HepG2 (cell line): ENCODE data around the gene MMP17. TPM values are rescaled to one million over a fixed set of nuclear protein-coding genes. Genes with fewer than 3 reads are reported as not detected.

Experiments
- ATAC-seq: fragments of 200-7000 bp; cut with Tn5 transposase; 3 replicates; pipeline ENCODE4 v1.9.1; 2020; ENCODE audit warnings: mild to moderate bottlenecking, moderate library complexity
- BruUV-seq: library from RNA; stranded (reverse); fragments of 400-500 nt; replicated peaks from 2 replicates; lab custom pipeline; 2021; lab: Mats Ljungman, UMichigan
- CTCF ChIA-PET: fragments of 300-600 bp; formaldehyde crosslinking; extraction: SDS; loops from one replicate; lab custom pipeline; 2021; ENCODE audit warnings: low total read pairs, inconsistent platforms, low intra/inter-chr PET ratio; lab: Yijun Ruan, JAX
- POLR2A ChIA-PET: fragments of 350-600 bp; sonication (Branson Sonifier 250); formaldehyde crosslinking; loops from one replicate; lab custom pipeline; 2020; ENCODE audit warnings: antibody characterized with exemption, inconsistent platforms; lab: Yijun Ruan, JAX
- DNase-seq: peaks from one replicate; pipeline ENCODE4 v3.0.0-alpha.2; 2015; ENCODE audit warnings: low spot score
- FAIRE-seq: peaks from 3 replicates; lab custom pipeline; 2011; peaks lifted over from hg19 to GRCh38; lab: Jason Lieb, UNC
- H2AFZ ChIP-seq: one replicate; pipeline ENCODE4 v1.6.1; 2011; ENCODE audit warnings: low read length, inconsistent platforms
- H3K27ac ChIP-seq: fragments of 300-600 bp; 3 replicates; pipeline ENCODE4 v1.8.0; 2011; ENCODE audit warnings: mixed run types, mild to moderate bottlenecking, mixed read lengths, low read length, inconsistent platforms; ENCODE audit not compliant: insufficient read depth; ENCODE audit errors: extremely low read length
- H3K27me3 ChIP-seq, 2 experiments: fragments of 200-600 bp in 1 of 2; 2 replicates in 1 of 2; 3 replicates in 1 of 2; pipeline versions ENCODE4 v1.6.0 to v1.8.0; 2011; ENCODE audit warnings: low read length in 2 of 2, mild to moderate bottlenecking in 2 of 2, moderate library complexity in 2 of 2, inconsistent platforms in 1 of 2; ENCODE audit not compliant: insufficient read depth in 2 of 2, control insufficient read depth in 1 of 2
- H3K36me3 ChIP-seq, 2 experiments: fragments of 200-600 bp in 1 of 2; replicated peaks in 1 of 2; 2 replicates in 1 of 2; 3 replicates in 1 of 2; pipeline versions ENCODE4 v1.5.1 to v1.8.0; 2011; ENCODE audit warnings: low read length in 2 of 2, inconsistent platforms in 1 of 2; ENCODE audit not compliant: insufficient read depth in 2 of 2, control insufficient read depth in 1 of 2
- H3K4me1 ChIP-seq: 2 replicates; pipeline ENCODE4 v1.5.1; 2012; ENCODE audit warnings: low read length, inconsistent platforms; ENCODE audit not compliant: insufficient read depth
- H3K4me2 ChIP-seq: 2 replicates; pipeline ENCODE4 v1.6.0; 2011; ENCODE audit warnings: low read depth, low read length, inconsistent platforms
- H3K4me3 ChIP-seq, 3 experiments: fragments of 200-600 bp in 1 of 3; sonication (generic), shearing (Covaris generic) in 1 of 3; replicated peaks in 1 of 3; 2 replicates each; pipeline ENCODE4 v1.5.1; 2011 to 2016; ENCODE audit warnings: low read length in 3 of 3, inconsistent platforms in 2 of 3, low read depth in 2 of 3, mild to moderate bottlenecking in 2 of 3, control low read depth in 1 of 3, mixed read lengths in 1 of 3; ENCODE audit not compliant: insufficient read depth in 1 of 3
- H3K79me2 ChIP-seq: one replicate; pipeline ENCODE4 v1.6.1; 2011; ENCODE audit warnings: low read length, inconsistent platforms; ENCODE audit not compliant: insufficient read depth
- H3K9ac ChIP-seq: 2 replicates; pipeline ENCODE4 v1.6.0; 2011; ENCODE audit warnings: mild to moderate bottlenecking, low read depth, low read length, inconsistent platforms; ENCODE audit not compliant: insufficient read depth
- H3K9me3 ChIP-seq: 2 replicates; pipeline ENCODE4 v1.5.1; 2012; ENCODE audit warnings: mild to moderate bottlenecking, low read length
- H4K20me1 ChIP-seq: 2 replicates; pipeline ENCODE4 v1.6.0; 2011; ENCODE audit warnings: inconsistent platforms, mild to moderate bottlenecking, low read length, moderate library complexity; ENCODE audit not compliant: insufficient read depth
- AGO1 ChIP-seq: fragments of 200-400 bp; formaldehyde crosslinking; IDR thresholded peaks from 2 replicates; pipeline ENCODE4 v1.6.1; 2017; ENCODE audit warnings: mild to moderate bottlenecking, low read depth, low read length, moderate library complexity; ENCODE audit not compliant: poor library complexity, severe bottlenecking
- ATM ChIP-seq: fragments of 450-650 bp; IDR thresholded peaks from 2 replicates; pipeline ENCODE4 v1.7.1; 2017; ENCODE audit warnings: mild to moderate bottlenecking, borderline replicate concordance
- BRCA1 ChIP-seq: sonication (generic); formaldehyde crosslinking; IDR thresholded peaks from 2 replicates; pipeline ENCODE4 v1.4.0; 2020; ENCODE audit warnings: missing genetic modification reagents
- FOXK1 ChIP-seq: sonication (generic); formaldehyde crosslinking; IDR thresholded peaks from 2 replicates; pipeline ENCODE4 v1.4.0; 2020; ENCODE audit warnings: low read depth, missing genetic modification reagents, borderline replicate concordance
- FOXO1 ChIP-seq: sonication (generic); formaldehyde crosslinking; IDR thresholded peaks from 2 replicates; pipeline ENCODE4 v1.4.0; 2020; ENCODE audit warnings: missing genetic modification reagents
- HMGXB3 ChIP-seq: sonication (generic); formaldehyde crosslinking; IDR thresholded peaks from 2 replicates; pipeline ENCODE4 v1.4.0; 2020; ENCODE audit warnings: missing genetic modification reagents, borderline replicate concordance
- PHB2 ChIP-seq: fragments of 450-650 bp; IDR thresholded peaks from 2 replicates; pipeline ENCODE4 v1.6.1; 2018; ENCODE audit not compliant: partially characterized antibody
- ZMYM2 ChIP-seq: sonication (generic); formaldehyde crosslinking; IDR thresholded peaks from 2 replicates; pipeline ENCODE4 v1.8.0; 2022; ENCODE audit warnings: mild to moderate bottlenecking, missing genetic modification reagents
- ZNF607 ChIP-seq: sonication (generic); formaldehyde crosslinking; IDR thresholded peaks from 2 replicates; pipeline ENCODE4 v1.5.1; 2020; ENCODE audit warnings: missing genetic modification reagents, mild to moderate bottlenecking, borderline replicate concordance
- ZNF777 ChIP-seq: sonication (generic); formaldehyde crosslinking; IDR thresholded peaks from 2 replicates; pipeline ENCODE4 v1.4.0; 2020; ENCODE audit warnings: missing genetic modification reagents
- ZSCAN20 ChIP-seq: sonication (generic); formaldehyde crosslinking; IDR thresholded peaks from 2 replicates; pipeline ENCODE4 v1.4.0; 2020; ENCODE audit warnings: missing genetic modification reagents, mild to moderate bottlenecking, borderline replicate concordance
- whole genome bisulfite sequencing: methylation state at CpG from one replicate; pipeline ENCODE4 v1.1.6; 2017; ENCODE audit warnings: low lambda C conversion rate; 5-methylcytosine and 5-hydroxymethylcytosine counted together
- in situ Hi-C: cut with HindIII; loops from 2 replicates; pipeline ENCODE4 v1.10.0; 2017; ENCODE audit warnings: low pct_unique_long_range_greater_than_20kb; ENCODE audit not compliant: extremely low pct_ligation_motif_present
- intact Hi-C: fragments of 100-400 bp; cut with micrococcal nuclease; formaldehyde crosslinking; loops from one replicate; pipeline ENCODE4 v1.10.0; 2022; ENCODE audit not compliant: unreplicated experiment
- polyA plus RNA-seq, 8 experiments: library from polyadenylated mRNA; depleted of rRNA in 3 of 8; stranded (reverse) in 7 of 8; unstranded in 1 of 8; fragments of >200 nt; fragmentation: Illumina TruSeq in 4 of 8; extraction: Trizol in 4 of 8; gene quantifications; 2 replicates each; pipeline versions ENCODE4 v1.2.1 to v1.2.3, GENCODE V29; 2011 to 2016; ENCODE audit warnings: low read depth in 4 of 8, missing spikeins in 1 of 8, mixed read lengths in 1 of 8; ENCODE audit not compliant: insufficient read depth in 1 of 8
- total RNA-seq, 5 experiments: library from RNA; depleted of rRNA; stranded (reverse); fragments of >200 nt; fragmentation: Illumina TruSeq; extraction: Trizol; gene quantifications; 2 replicates each; pipeline ENCODE4 v1.2.3, GENCODE V29; 2016; ENCODE audit warnings: low read depth in 1 of 5
- TF ChIP-seq, protein P1 (sequence below): IDR thresholded peaks from 2 replicates; pipeline ENCODE4 v1.6.1; 2012; ENCODE audit warnings: inconsistent platforms

MMP17 gene
- total and polyA plus RNA-seq, 2 of the 13 experiments (the other 11 are each of a cell fraction or from before 2014, with no cell fraction given) = 0.55 to 0.80 TPM

DNA sequence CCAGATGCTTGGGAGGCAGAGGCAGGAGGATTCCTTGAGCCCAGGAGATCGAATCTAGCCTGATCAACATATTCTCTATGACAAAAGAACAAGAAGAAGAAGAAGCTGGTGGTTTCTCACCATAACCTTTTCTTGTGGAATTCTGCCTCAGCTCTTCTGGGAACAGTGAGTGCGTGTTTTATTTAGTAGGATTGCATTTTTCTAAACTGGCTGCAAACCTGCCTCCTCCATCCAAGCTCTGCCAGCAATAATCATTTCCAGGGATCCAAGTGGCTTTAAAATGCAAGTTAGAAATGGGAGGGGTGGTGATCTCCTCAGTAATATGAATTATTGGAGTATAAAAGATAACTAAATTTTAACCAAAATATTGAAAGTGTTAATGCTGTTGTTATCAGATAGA is 46.1 kb upstream of the MMP17 start:
- no TSS peak for BruUV-seq
- no peak overlapping the region for H3K9ac ChIP-seq
- in situ Hi-C loops = no loop called here
- TF ChIP-seq HMGXB3 (CRISPR knock-in tag) (no peak), BRCA1 (CRISPR knock-in tag) (no peak), ZNF777 (CRISPR knock-in tag) (no peak), FOXO1 (CRISPR knock-in tag) (no peak), AGO1 (no peak), ATM (no peak), FOXK1 (CRISPR knock-in tag) (no peak), PHB2 (no peak), ZSCAN20 (CRISPR knock-in tag) (no peak), ZMYM2 (no peak), ZNF607 (no peak)
- TF ChIP-seq, protein P1, sequence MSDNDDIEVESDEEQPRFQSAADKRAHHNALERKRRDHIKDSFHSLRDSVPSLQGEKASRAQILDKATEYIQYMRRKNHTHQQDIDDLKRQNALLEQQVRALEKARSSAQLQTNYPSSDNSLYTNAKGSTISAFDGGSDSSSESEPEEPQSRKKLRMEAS = no peak
- FAIRE-seq (no peak), DNase-seq (no peak), ATAC-seq (no peak)
- H3K9me3 ChIP-seq = no peaks in the 10 kb centered on the region
- no peaks in the 10 kb centered on the region for H3K4me1 ChIP-seq
- WGBS = 95% methylated on average over 2 of the region's 2 CpGs
- H3K79me2 ChIP-seq = no peaks in the 10 kb centered on the region
- no peaks in the 10 kb centered on the region for H3K27me3 ChIP-seq
- intact Hi-C loops = no loop called here
- POLR2A ChIA-PET = no interaction called here
- no peak overlapping the region for H3K4me2 ChIP-seq
- no peak overlapping the region for H2AFZ ChIP-seq
- H3K36me3 ChIP-seq = peaks cover 10 to 57% of the 10 kb centered on the region in 2 experiments; a peak in 4 of 5 replicates
- H4K20me1 ChIP-seq = no peaks in the 10 kb centered on the region
- no peak overlapping the region for H3K4me3 ChIP-seq
- no peak overlapping the region for H3K27ac ChIP-seq
- CTCF ChIA-PET = no interaction called here
